NB4 (cell line): Measurements from ENCODE around the gene P3R3URF.

Source experiments
- DNase-seq: peaks from one replicate; pipeline ENCODE4 v3.0.0; 2010; ENCODE audit warnings: low read depth
- H3K4me3 ChIP-seq: one replicate; pipeline ENCODE4 v1.5.1; 2011; ENCODE audit warnings: mild to moderate bottlenecking, low read depth, low read length, moderate library complexity
- MAX ChIP-seq: IDR thresholded peaks from 2 replicates; pipeline ENCODE4 v1.6.1; 2011; ENCODE audit warnings: low read depth, low read length
- MYC ChIP-seq: IDR thresholded peaks from 2 replicates; pipeline ENCODE4 v1.6.1; 2011; ENCODE audit warnings: low read depth, low read length
- POLR2A ChIP-seq: IDR thresholded peaks from 2 replicates; pipeline ENCODE4 v1.6.1; 2011; ENCODE audit warnings: mild to moderate bottlenecking; ENCODE audit not compliant: insufficient read length; ENCODE audit errors: extremely low read depth
- TF ChIP-seq, protein P1 (sequence below): IDR thresholded peaks from one replicate; pipeline ENCODE4 v1.5.1; 2012; ENCODE audit warnings: low read depth, low read length

P3R3URF gene

DNA sequence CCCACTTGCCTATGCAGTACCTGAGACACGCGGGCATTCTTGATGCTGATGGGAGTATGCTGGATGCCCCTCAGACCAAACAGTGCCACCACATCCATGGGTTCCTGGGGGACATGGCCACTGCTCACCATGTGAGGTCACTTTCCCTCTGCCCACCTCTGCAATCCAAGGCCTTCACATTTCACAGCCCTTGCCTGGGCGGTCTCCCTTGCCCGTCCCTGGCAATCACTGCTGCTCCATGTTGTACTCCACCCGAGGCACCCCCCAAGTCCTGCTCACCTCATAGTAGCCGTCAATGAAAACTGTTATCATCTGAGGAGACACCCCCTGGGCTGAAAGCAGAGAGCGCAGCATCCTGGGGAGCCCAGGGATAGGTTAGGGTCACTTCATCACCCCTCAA is 17.0 kb upstream of the P3R3URF start:
- no peak overlapping the region for H3K4me3 ChIP-seq
- no peak for DNase-seq
- TF ChIP-seq POLR2A (no peak), MYC (no peak), MAX (no peak)
- TF ChIP-seq, protein P1, sequence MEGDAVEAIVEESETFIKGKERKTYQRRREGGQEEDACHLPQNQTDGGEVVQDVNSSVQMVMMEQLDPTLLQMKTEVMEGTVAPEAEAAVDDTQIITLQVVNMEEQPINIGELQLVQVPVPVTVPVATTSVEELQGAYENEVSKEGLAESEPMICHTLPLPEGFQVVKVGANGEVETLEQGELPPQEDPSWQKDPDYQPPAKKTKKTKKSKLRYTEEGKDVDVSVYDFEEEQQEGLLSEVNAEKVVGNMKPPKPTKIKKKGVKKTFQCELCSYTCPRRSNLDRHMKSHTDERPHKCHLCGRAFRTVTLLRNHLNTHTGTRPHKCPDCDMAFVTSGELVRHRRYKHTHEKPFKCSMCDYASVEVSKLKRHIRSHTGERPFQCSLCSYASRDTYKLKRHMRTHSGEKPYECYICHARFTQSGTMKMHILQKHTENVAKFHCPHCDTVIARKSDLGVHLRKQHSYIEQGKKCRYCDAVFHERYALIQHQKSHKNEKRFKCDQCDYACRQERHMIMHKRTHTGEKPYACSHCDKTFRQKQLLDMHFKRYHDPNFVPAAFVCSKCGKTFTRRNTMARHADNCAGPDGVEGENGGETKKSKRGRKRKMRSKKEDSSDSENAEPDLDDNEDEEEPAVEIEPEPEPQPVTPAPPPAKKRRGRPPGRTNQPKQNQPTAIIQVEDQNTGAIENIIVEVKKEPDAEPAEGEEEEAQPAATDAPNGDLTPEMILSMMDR, result no peak

DNA sequence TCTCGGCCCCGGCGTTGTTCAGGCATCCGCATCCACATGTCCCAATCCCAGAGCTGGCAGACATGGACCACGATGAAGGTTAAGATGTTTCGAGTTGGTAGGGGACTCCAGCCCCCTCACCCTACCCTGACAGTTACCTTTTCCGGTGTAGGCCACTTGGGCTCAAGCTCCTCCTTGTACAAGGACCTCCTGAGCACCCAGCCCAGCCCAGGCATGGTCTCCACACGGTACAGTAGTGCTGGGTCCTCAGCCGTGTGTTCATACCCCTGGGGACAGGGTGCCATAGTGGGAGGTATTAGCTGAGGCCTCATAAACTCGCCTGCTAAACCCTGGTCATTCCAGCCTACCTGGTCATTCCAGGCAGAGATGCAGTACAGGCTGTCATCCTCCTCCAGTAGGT is 15.9 kb upstream of the P3R3URF start:
- no peak overlapping the region for H3K4me3 ChIP-seq
- DNase-seq, result no peak
- TF ChIP-seq MAX (no peak), POLR2A (no peak), MYC (no peak)
- TF ChIP-seq, protein P1, result no peak

DNA sequence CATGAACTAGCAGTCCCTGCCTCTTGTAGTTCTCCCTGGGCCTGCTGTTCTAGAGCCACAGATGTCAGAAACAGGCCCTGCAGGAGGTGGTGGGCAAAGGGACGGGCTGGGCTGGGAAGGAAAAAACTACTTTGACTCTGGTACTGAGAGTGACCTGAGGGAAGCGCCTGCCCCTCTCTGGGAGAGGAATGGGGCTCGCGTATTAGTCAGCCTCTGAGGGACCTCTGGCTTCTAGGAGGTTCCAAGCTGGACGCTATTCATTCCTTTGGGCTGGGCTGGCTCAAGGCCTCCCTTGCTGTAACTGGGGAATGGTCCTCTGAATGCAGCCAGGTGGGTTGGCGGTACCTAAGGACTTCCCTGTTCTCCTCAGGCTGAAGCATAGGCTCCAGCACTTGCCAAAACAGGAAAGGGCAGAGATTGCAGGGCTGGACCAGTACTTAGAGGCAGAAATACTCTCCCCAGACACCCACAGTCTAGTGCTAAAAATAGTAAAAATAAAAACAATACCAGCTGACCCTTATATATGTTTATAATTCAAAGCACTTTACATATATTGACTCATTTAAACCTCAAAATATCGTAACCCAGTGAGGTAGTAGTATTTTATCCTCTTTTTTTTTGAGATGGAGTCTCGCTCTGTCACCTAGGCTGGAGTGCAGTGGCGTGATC is 14.9 kb upstream of the P3R3URF start:
- DNase-seq, result no peak
- no peak for TF ChIP-seq MAX
- TF ChIP-seq, protein P1, result no peak
- no peak for TF ChIP-seq MYC
- TF ChIP-seq POLR2A, result no peak
- no peak overlapping the region for H3K4me3 ChIP-seq

- TF ChIP-seq MAX (no peak), POLR2A (no peak), MYC (no peak)
- TF ChIP-seq, protein P1, result no peak
- no peak overlapping the region for H3K4me3 ChIP-seq
- DNase-seq, result no peak
Measured at GRCh38 chr1:46190539-46190938, 14.3 kb upstream of the P3R3URF start.

DNA sequence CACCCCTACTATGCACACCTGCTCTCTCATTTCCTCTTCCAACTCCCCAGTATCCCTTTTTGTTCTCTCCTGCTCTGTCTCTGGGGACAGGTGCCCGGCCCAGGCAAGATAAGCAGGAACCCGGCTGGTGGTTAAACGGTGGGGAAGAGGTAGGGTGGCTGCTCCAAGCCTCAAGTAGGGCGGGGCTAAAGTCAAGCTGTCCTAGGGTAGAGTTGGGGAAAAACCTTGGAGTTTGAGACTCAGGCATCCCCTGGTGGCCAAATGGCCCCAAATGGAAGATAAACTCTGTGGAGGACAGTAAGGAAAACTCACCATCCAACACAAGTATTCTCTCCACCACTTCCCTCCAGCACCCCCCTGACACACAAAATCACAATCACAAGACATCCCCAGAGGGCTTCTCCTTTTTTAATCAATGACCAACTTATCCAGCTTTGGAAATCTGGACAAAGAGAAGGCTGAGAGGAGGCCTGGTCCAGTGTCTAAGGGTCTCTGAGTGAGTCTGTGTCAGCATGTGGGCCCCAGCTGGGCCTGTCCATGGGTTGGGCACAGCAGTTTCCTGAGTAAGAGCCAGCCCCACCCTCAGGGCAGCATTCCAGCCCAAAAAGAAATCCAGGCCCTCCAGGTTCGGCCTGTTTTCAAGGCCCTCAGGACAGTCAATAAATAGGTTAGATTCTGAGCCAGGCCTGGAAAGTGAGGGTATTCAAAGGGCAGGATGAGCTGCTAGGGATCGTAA is 12.2 kb upstream of the P3R3URF start:
- no peak overlapping the region for H3K4me3 ChIP-seq
- DNase-seq, result no peak
- no peak for TF ChIP-seq MYC

DNA sequence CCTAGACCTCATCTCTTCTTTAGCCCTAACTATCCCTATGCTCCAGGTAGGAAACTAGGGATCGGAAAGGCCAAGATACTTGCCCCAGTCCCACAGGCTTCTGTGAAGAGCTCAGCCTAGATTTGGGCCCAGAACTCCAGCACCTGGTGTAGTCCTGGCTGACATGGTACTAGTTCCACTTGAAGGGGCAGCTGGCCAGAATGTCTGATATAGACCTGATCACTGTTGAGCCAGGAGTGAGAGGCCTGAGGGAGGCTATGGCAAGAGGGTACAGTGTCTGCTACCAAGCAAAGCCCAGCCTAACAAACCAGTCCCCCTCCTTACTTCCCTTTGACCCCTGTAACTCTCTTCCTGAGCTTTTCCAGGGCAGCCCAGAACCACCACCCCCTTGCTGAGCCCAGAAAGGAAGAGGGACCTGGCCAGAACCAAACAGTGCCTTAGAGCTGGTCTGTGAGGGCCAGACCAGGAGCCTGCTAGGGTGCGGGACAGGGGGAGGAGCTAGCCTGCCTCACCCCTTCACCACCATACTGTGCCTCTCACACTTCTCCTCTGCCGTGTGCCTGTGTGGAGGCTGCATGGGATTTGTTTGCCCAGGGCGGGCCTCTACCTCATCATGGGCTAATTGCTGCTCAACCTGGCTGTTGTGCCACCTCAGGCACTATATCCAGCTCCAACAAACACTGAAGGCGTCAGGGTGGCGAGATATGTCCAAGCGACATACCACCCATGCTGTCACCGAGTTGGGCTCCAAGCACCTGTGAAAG is 11.0 kb upstream of the P3R3URF start:
- DNase-seq, result no peak
- TF ChIP-seq, protein P1, result no peak
- TF ChIP-seq POLR2A, result no peak
- TF ChIP-seq MAX, result no peak
- TF ChIP-seq MYC, result no peak
- H3K4me3 ChIP-seq, result no peak overlapping the region
